A549 (cell line): Measurements from ENCODE around the gene PPP1R18. TPM values are rescaled to one million over a fixed set of nuclear protein-coding genes. Genes with fewer than 3 reads are reported as not detected.

ENCODE experiments used
- ATAC-seq, 2 experiments: fragments of 200-7000 bp in 1 of 2; fragments of >200 bp in 1 of 2; cut with Nextera tagmentation in 1 of 2; cut with Tn5 transposase in 1 of 2; 3 replicates each; pipeline versions ENCODE4 v1.8.0 to v1.9.1; 2018 to 2020; ENCODE audit warnings: mild to moderate bottlenecking in 1 of 2, moderate library complexity in 1 of 2
- CTCF ChIA-PET: fragments of 300-600 bp; sonication (Branson Sonifier 250); formaldehyde crosslinking; extraction: SDS; loops from one replicate; lab custom pipeline; 2021; ENCODE audit warnings: antibody characterized with exemption, inconsistent platforms; lab: Yijun Ruan, JAX
- POLR2A ChIA-PET: fragments of 350-600 bp; formaldehyde crosslinking; extraction: SDS; loops from one replicate; lab custom pipeline; 2021; ENCODE audit warnings: antibody characterized with exemption, inconsistent platforms; lab: Yijun Ruan, JAX
- DNase-seq, 2 experiments: peaks; one replicate each; pipeline versions ENCODE4 v3.0.0 to v3.0.0-alpha.2; 2011 to 2016; ENCODE audit warnings: low read depth in 1 of 2, low spot score in 1 of 2
- FAIRE-seq: peaks from 2 replicates; lab custom pipeline; 2011; peaks lifted over from hg19 to GRCh38; lab: Jason Lieb, UNC
- H3K27ac ChIP-seq, 2 experiments: fragments of >200 bp; sonication (Bioruptor Twin); formaldehyde crosslinking; 3 replicates each; pipeline ENCODE4 v1.5.1; 2016 to 2017
- H3K4me1 ChIP-seq: fragments of >200 bp; sonication (Bioruptor Twin); formaldehyde crosslinking; 3 replicates; pipeline ENCODE4 v1.6.1; 2016
- H3K4me2 ChIP-seq: fragments of >200 bp; sonication (Bioruptor Twin); formaldehyde crosslinking; 3 replicates; pipeline ENCODE4 v1.6.1; 2016
- H3K4me3 ChIP-seq: fragments of >200 bp; sonication (Bioruptor Twin); formaldehyde crosslinking; 3 replicates; pipeline ENCODE4 v1.5.1; 2016
- H3K9me3 ChIP-seq: fragments of >200 bp; sonication (Bioruptor Twin); formaldehyde crosslinking; 3 replicates; pipeline ENCODE4 v1.6.1; 2016
- BHLHE40 ChIP-seq: IDR thresholded peaks from 2 replicates; pipeline ENCODE4 v1.6.1; 2012; ENCODE audit warnings: low read depth, low read length, inconsistent platforms
- CBX2 ChIP-seq: fragments of 200-600 bp; sonication (generic); IDR thresholded peaks from 2 replicates; pipeline ENCODE4 v1.6.1; 2016; ENCODE audit warnings: low read depth, mild to moderate bottlenecking, borderline replicate concordance
- CHD2 ChIP-seq: fragments of 150-350 bp; IDR thresholded peaks from 2 replicates; pipeline ENCODE4 v1.6.1; 2014; ENCODE audit warnings: low read length; ENCODE audit not compliant: partially characterized antibody
- EHMT2 ChIP-seq: fragments of 200-600 bp; sonication (generic); IDR thresholded peaks from 2 replicates; pipeline ENCODE4 v1.6.1; 2016; ENCODE audit warnings: antibody characterized with exemption, low read depth, mild to moderate bottlenecking, moderate library complexity
- EP300 ChIP-seq, 2 experiments: fragments of >200 bp; sonication (Bioruptor Twin); formaldehyde crosslinking; IDR thresholded peaks; 2 replicates in 1 of 2; 3 replicates in 1 of 2; pipeline ENCODE4 v1.6.1; 2016 to 2017
- FOSB ChIP-seq: fragments of 250-450 bp; sonication (Bioruptor Pico); IDR thresholded peaks from 2 replicates; pipeline ENCODE4 v1.5.0; 2020; ENCODE audit warnings: mild to moderate bottlenecking, moderate library complexity
- FOXS1 ChIP-seq: fragments of 250-450 bp; sonication (Bioruptor Pico); IDR thresholded peaks from 2 replicates; pipeline ENCODE4 v1.5.0; 2020; ENCODE audit warnings: mild to moderate bottlenecking, moderate library complexity
- GATA3 ChIP-seq: IDR thresholded peaks from 2 replicates; pipeline ENCODE4 v1.6.1; 2012; ENCODE audit warnings: borderline replicate concordance
- HOXA7 ChIP-seq: fragments of 250-450 bp; sonication (Bioruptor Pico); IDR thresholded peaks from 2 replicates; pipeline ENCODE4 v1.5.0; 2020; ENCODE audit warnings: mild to moderate bottlenecking, moderate library complexity
- HOXB5 ChIP-seq: fragments of 250-450 bp; sonication (Bioruptor Pico); IDR thresholded peaks from 2 replicates; pipeline ENCODE4 v1.5.0; 2020; ENCODE audit warnings: mild to moderate bottlenecking, moderate library complexity
- JUN ChIP-seq, 2 experiments: fragments of >200 bp; sonication (Bioruptor Twin); formaldehyde crosslinking; IDR thresholded peaks; 2 replicates in 1 of 2; 3 replicates in 1 of 2; pipeline ENCODE4 v1.6.1; 2016 to 2017
- KDM1A ChIP-seq: fragments of 200-600 bp; sonication (generic); IDR thresholded peaks from 2 replicates; pipeline ENCODE4 v1.6.1; 2016; ENCODE audit warnings: low read depth, mild to moderate bottlenecking
- MYC ChIP-seq: IDR thresholded peaks from 2 replicates; pipeline ENCODE4 v1.6.1; 2012; ENCODE audit warnings: mild to moderate bottlenecking, inconsistent platforms, low read length, improper control_type of control experiment, borderline replicate concordance
- NPAS2 ChIP-seq: fragments of 250-450 bp; sonication (Bioruptor Pico); IDR thresholded peaks from 2 replicates; pipeline ENCODE4 v1.8.0; 2022; ENCODE audit warnings: mild to moderate bottlenecking, moderate library complexity, borderline replicate concordance
- POLR2A ChIP-seq: IDR thresholded peaks from 2 replicates; pipeline ENCODE4 v1.6.1; 2012; ENCODE audit warnings: mild to moderate bottlenecking, low read length
- RAD21 ChIP-seq, 2 experiments: fragments of >200 bp in 1 of 2; sonication (Bioruptor Twin) in 1 of 2; formaldehyde crosslinking in 1 of 2; IDR thresholded peaks in 1 of 2; conservative IDR thresholded peaks in 1 of 2; 2 replicates in 1 of 2; 3 replicates in 1 of 2; pipeline ENCODE4 v1.6.1; 2012 to 2018; ENCODE audit warnings: inconsistent platforms in 1 of 2
- RARB ChIP-seq: fragments of 250-450 bp; sonication (Bioruptor Pico); IDR thresholded peaks from 2 replicates; pipeline ENCODE4 v1.8.0; 2021; ENCODE audit warnings: mild to moderate bottlenecking, moderate library complexity
- SMC3 ChIP-seq: fragments of >200 bp; sonication (Bioruptor Twin); formaldehyde crosslinking; IDR thresholded peaks from 3 replicates; pipeline ENCODE4 v1.6.1; 2018; ENCODE audit warnings: inconsistent platforms
- TFCP2L1 ChIP-seq: fragments of 250-450 bp; sonication (Bioruptor Pico); IDR thresholded peaks from 2 replicates; pipeline ENCODE4 v1.5.0; 2021; ENCODE audit warnings: mild to moderate bottlenecking
- TP53 ChIP-seq: fragments of 250-450 bp; sonication (Bioruptor Pico); IDR thresholded peaks from 2 replicates; pipeline ENCODE4 v1.5.0; 2021; ENCODE audit warnings: mild to moderate bottlenecking, moderate library complexity
- ZC3H11A ChIP-seq: fragments of 450-650 bp; IDR thresholded peaks from 2 replicates; pipeline ENCODE4 v1.6.1; 2014; ENCODE audit warnings: antibody characterized with exemption, mild to moderate bottlenecking
- WGBS: methylation state at CpG from one replicate; pipeline ENCODE4 v1.1.6; 2017; ENCODE audit errors: missing lambda C conversion rate; 5-methylcytosine and 5-hydroxymethylcytosine counted together
- polyA plus RNA-seq, 4 experiments: library from polyadenylated mRNA; depleted of rRNA in 3 of 4; stranded (reverse); fragments of >200 nt; fragmentation: RNase III in 1 of 4; extraction: RNeasy Plus Mini Kit Qiagen cat#74134 plus additional on column Dnase treatment in 1 of 4; gene quantifications; 2 replicates in 3 of 4; 3 replicates in 1 of 4; pipeline ENCODE4 v1.2.3, GENCODE V29; 2011 to 2017
- TF ChIP-seq, protein P1 (sequence below): fragments of 250-450 bp; sonication (Bioruptor Pico); IDR thresholded peaks from 2 replicates; pipeline ENCODE4 v1.5.0; 2021; ENCODE audit warnings: mild to moderate bottlenecking, moderate library complexity, borderline replicate concordance
- TF ChIP-seq, protein P2 (sequence below): IDR thresholded peaks from 2 replicates; pipeline ENCODE4 v1.6.1; 2012
- TF ChIP-seq, protein P3 (sequence below): IDR thresholded peaks from 2 replicates; pipeline ENCODE4 v1.6.1; 2012; ENCODE audit warnings: low read depth, borderline replicate concordance
- TF ChIP-seq, protein P4 (sequence below): IDR thresholded peaks from 2 replicates; pipeline ENCODE4 v1.6.1; 2012

PPP1R18 gene
- polyA plus RNA-seq, 2 of the 4 experiments (the other 2 are of a cell fraction) = 17.1 to 20.6 TPM

DNA sequence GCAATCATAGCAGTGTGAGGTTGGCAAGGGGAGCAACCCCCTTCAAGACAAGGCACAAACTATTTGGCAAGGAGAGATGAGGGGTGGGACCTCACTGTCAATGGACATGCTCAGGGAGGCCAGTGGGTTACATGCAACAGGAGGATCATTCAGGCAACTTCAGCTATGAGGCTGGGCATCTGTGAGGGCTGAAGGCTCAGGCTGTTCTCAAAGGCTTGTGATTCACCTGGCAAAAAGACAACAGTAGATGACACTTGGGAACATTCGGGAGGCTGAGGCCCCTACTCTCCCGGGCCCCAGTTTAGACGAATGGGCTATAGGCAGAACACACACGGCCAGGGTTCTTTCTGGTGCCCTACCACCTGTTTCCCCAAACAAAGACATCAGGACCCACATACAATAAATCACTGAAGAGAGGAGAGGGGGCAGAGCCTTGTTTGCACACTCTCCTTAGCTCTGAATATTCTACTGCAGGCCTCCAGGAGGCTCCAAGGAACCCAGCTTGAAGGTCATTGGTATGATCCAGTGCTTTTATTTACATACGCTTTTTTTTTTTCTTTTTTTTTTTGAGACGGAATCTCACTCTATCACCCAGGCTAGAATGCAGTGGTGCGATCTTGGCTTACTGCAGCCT, 41.6 kb upstream of the PPP1R18 start:
- peak in 1 of 2 experiments; percentile 56 for DNase-seq
- Histone ChIP-seq H3K4me1 (peaks cover 56% of the 10 kb centered on the region), H3K9me3 (no peaks in the 10 kb centered on the region), H3K4me3 (no peak overlapping the region), H3K4me2 (no peak overlapping the region), H3K27ac (peak overlapping the region; percentile 1 to 64; a peak in 3 of 6 replicates)
- 51% methylated on average over 7 of the region's 7 CpGs for WGBS
- no peak for FAIRE-seq
- TF ChIP-seq RAD21 (conservative IDR thresholded peaks at IDR 0.05 in 1 of 2, IDR thresholded peaks at IDR 0.05 in 1 of 2) = peak; percentile 17 to 39; a peak in 3 of 5 replicates
- no peak for TF ChIP-seq NPAS2 (CRISPR knock-in tag)
- no peak for TF ChIP-seq EP300 (IDR thresholded peaks at IDR 0.05)
- TF ChIP-seq SMC3 = peak; percentile 24; the same call in 1 of the 3 replicates
- POLR2A ChIA-PET = interaction anchor here (0.6 to 1.7 kb wide), 6 partner anchors 10 to 357 kb away, joined by 3 to 8 read pairs (median 4); partner anchors contain the start of genes DDR1, FLOT1 and IER3
- ATAC-seq = peak; percentile 56 to 63; a peak in 5 of 6 replicates
- CTCF ChIA-PET = interaction anchor here (0.6 to 18.8 kb wide), 17 partner anchors 13 to 411 kb away, joined by 3 to 539 read pairs (median 4); partner anchors contain the start of genes DDR1, DHX16, FLOT1 and PSORS1C2

DNA sequence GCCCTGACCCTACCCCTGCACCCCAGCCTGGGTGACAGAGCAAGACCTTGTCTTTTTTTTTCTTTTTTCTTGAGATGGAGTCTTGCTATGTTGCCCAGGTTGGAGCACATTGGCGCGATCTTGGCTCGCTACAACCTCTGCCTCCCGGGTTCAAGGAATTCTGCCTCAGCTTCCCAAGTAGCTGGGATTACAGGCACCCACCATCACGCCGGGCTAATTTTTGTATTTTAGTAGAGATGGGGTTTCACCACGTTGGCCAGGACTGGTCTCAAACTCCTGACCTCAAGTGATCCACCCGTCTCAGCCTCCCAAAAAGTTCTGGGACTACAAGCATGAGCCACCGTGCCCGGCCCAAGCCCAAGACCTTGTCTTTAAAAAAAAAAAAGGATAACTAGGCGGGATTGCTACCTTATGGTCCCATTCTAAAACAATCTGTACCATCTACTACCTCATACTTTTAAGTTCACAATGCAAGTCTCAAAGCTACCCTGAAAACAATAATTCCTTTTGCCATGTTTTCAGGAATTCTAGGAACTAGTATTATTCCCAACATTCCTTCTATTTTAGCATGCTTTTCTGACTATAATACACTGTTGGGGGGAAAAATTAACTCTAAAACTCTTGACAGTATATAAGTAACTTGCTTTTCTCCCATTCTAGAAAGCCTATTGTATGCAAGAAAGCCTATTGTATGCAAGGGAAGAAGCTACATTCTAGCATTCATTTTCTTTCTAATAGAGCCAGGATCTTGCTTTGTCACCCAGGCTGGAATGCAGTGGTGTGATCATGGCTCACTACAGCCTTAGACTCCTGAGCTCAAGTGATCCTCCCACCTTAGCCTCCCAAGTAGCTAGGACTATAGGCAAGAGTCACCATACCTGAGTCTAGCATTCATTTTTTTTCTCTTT, 40.3 kb upstream of the PPP1R18 start:
- TF ChIP-seq GATA3 = no peak
- no peak for TF ChIP-seq NPAS2 (CRISPR knock-in tag)
- TF ChIP-seq HOXA7 = no peak
- TF ChIP-seq, protein P1, sequence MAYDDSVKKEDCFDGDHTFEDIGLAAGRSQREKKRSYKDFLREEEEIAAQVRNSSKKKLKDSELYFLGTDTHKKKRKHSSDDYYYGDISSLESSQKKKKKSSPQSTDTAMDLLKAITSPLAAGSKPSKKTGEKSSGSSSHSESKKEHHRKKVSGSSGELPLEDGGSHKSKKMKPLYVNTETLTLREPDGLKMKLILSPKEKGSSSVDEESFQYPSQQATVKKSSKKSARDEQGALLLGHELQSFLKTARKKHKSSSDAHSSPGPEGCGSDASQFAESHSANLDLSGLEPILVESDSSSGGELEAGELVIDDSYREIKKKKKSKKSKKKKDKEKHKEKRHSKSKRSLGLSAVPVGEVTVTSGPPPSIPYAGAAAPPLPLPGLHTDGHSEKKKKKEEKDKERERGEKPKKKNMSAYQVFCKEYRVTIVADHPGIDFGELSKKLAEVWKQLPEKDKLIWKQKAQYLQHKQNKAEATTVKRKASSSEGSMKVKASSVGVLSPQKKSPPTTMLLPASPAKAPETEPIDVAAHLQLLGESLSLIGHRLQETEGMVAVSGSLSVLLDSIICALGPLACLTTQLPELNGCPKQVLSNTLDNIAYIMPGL (CRISPR knock-in tag) = no peak
- no peak for TF ChIP-seq CBX2
- TF ChIP-seq EP300 (IDR thresholded peaks at IDR 0.05) = no peak
- no peak for TF ChIP-seq FOXS1 (CRISPR knock-in tag)
- no peak for TF ChIP-seq HOXB5
- TF ChIP-seq BHLHE40 = no peak
- ATAC-seq = peak in 1 of 2 experiments; percentile 2; a peak in 1 of 6 replicates
- no peak for FAIRE-seq
- WGBS = 91% methylated on average over 11 of the region's 11 CpGs
- CTCF ChIA-PET = interaction anchor here (0.6 to 18.8 kb wide), 10 partner anchors 9 to 1163 kb away, joined by 3 to 539 read pairs (median 6); partner anchors contain the start of genes DHX16 and MDC1
- peaks cover 54% of the 10 kb centered on the region for H3K4me1 ChIP-seq
- DNase-seq = no peak
- H3K9me3 ChIP-seq = no peaks in the 10 kb centered on the region
- H3K4me2 ChIP-seq = no peak overlapping the region
- no peak overlapping the region for H3K4me3 ChIP-seq
- peak overlapping the region; percentile 1 to 64; a peak in 2 of 6 replicates for H3K27ac ChIP-seq
- POLR2A ChIA-PET = interaction anchor here (0.6 to 1.3 kb wide), 6 partner anchors 10 to 205 kb away, joined by 3 to 6 read pairs (median 3); partner anchors contain the start of genes FLOT1 and SFTA2

DNA sequence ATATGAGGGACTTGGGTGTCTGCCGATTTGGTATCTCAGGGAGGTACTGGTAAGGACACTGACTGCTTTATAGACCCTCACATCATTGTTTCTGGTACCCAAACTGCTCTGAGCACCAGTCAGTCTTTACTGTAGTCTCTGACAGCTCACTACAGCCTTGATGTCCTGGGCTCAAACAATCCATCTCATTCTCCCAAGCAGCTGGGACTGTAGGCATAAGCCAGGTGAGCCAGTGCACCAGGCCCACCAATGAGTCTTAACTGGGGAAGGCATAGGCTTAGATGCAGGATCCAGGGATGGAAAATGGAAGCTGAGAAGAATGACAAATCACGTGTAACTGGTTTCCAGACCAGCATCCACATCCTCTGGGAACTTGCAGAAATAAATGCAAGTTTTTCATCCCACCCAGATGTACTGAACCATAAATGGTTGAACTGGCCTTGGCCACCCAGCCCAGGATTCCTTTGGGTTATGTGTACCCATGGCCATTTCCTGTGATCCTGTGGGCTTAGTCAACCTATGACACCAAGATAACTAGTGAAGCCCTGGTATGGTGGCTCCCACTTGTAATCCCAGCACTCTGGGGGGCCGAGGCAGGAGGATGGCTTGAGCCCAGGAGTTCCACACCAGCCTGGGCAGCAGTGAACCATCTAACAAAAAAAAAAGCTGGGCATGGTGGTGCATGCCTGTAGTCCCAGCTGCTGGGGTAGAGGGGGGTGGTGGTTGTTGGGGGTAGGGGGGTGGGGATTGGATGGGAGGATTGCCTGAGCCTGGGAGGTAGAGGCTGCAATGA, 39.5 kb upstream of the PPP1R18 start:
- Histone ChIP-seq H3K9me3 (no peaks in the 10 kb centered on the region), H3K4me2 (peak overlapping the region; percentile 96; the same call in 1 of the 3 replicates), H3K27ac (peak overlapping the region in 1 of 2 experiments; percentile 64; a peak in 4 of 6 replicates), H3K4me1 (peaks cover 50% of the 10 kb centered on the region), H3K4me3 (no peak overlapping the region)
- ATAC-seq (peak in 1 of 2 experiments; percentile 22; a peak in 3 of 6 replicates), FAIRE-seq (no peak), DNase-seq (peak in 1 of 2 experiments; percentile 36)
- ChIA-PET POLR2A (interaction anchor here (1.1 to 1.2 kb wide), 2 partner anchors 11 to 13 kb away, joined by 3 read pairs; no protein-coding TSS in a partner anchor), CTCF (interaction anchor here (0.6 to 18.8 kb wide), 6 partner anchors 38 to 1164 kb away, joined by 3 to 539 read pairs (median 6); partner anchors contain the start of gene DHX16)
- 64% methylated on average over 3 of the region's 3 CpGs for WGBS
- TF ChIP-seq FOSB (CRISPR knock-in tag) (peak; percentile 78), JUN (IDR thresholded peaks at IDR 0.05) (no peak; a peak in 3 of 5 replicates), KDM1A (no peak), RARB (CRISPR knock-in tag) (peak; percentile 35; the same call in 1 of the 2 replicates), POLR2A (no peak), CHD2 (peak; percentile 20), MYC (no peak), TFCP2L1 (peak; percentile 89; the same call in 1 of the 2 replicates), TP53 (CRISPR knock-in tag) (peak; percentile 87), EHMT2 (no peak), ZC3H11A (no peak), HOXB5 (no peak), FOXS1 (CRISPR knock-in tag) (no peak)
- TF ChIP-seq, protein P2, sequence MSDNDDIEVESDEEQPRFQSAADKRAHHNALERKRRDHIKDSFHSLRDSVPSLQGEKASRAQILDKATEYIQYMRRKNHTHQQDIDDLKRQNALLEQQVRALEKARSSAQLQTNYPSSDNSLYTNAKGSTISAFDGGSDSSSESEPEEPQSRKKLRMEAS = no peak
- TF ChIP-seq, protein P3, sequence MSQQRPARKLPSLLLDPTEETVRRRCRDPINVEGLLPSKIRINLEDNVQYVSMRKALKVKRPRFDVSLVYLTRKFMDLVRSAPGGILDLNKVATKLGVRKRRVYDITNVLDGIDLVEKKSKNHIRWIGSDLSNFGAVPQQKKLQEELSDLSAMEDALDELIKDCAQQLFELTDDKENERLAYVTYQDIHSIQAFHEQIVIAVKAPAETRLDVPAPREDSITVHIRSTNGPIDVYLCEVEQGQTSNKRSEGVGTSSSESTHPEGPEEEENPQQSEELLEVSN = no peak
- TF ChIP-seq, protein P4, sequence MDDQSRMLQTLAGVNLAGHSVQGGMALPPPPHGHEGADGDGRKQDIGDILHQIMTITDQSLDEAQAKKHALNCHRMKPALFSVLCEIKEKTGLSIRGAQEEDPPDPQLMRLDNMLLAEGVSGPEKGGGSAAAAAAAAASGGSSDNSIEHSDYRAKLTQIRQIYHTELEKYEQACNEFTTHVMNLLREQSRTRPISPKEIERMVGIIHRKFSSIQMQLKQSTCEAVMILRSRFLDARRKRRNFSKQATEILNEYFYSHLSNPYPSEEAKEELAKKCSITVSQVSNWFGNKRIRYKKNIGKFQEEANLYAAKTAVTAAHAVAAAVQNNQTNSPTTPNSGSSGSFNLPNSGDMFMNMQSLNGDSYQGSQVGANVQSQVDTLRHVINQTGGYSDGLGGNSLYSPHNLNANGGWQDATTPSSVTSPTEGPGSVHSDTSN = peak; percentile 67; the same call in 1 of the 2 replicates
